ENCODE measurements around the gene MRPS22. TPM values are rescaled to one million over a fixed set of nuclear protein-coding genes. Genes with fewer than 3 reads are reported as not detected.

MRPS22 gene
- total and polyA plus RNA-seq, 2 donors from 2014 or later: 36.7 to 58.7 TPM

Other genes with a start within 250 kb of the MRPS22 start
- 124 TPM for gene COPB2, start 45.6 kb downstream of the MRPS22 start, total RNA-seq
- gene COPB2, start 45.6 kb downstream of the MRPS22 start, polyA plus RNA-seq (ENCODE audit: insufficient read depth, low read depth, low replicate concordance): 47.3 TPM
- gene RBP2, start 132.5 kb downstream of the MRPS22 start, total RNA-seq: not detected
- gene RBP2, start 132.5 kb downstream of the MRPS22 start, polyA plus RNA-seq (ENCODE audit: insufficient read depth, low read depth, low replicate concordance): 13.5 TPM
- 31.8 TPM for gene RBP1, start 195.7 kb downstream of the MRPS22 start, total RNA-seq
- gene RBP1, start 195.7 kb downstream of the MRPS22 start, polyA plus RNA-seq (ENCODE audit: insufficient read depth, low read depth, low replicate concordance): 49.2 TPM